IMR-90 (cell line): ENCODE data around the gene INSR. TPM values are rescaled to one million over a fixed set of nuclear protein-coding genes. Genes with fewer than 3 reads are reported as not detected.

Source experiments
- ATAC-seq: fragments of 200-7000 bp; cut with Tn5 transposase; 2 replicates; pipeline ENCODE4 v1.9.1; 2020; ENCODE audit warnings: low read depth, mild to moderate bottlenecking, moderate library complexity
- BruUV-seq: library from RNA; stranded (reverse); fragments of 400-500 nt; replicated peaks from 2 replicates; lab custom pipeline; 2021; lab: Mats Ljungman, UMichigan
- CTCF ChIA-PET: fragments of 300-600 bp; formaldehyde crosslinking; extraction: SDS; loops from one replicate; lab custom pipeline; 2021; ENCODE audit warnings: antibody characterized with exemption; lab: Yijun Ruan, JAX
- POLR2A ChIA-PET: fragments of 300-600 bp; sonication (Branson Sonifier 250); formaldehyde crosslinking; loops from one replicate; lab custom pipeline; 2022; ENCODE audit warnings: antibody characterized with exemption; ENCODE audit not compliant: unreplicated experiment; lab: Charles Lee
- DNase-seq: peaks from one replicate; pipeline ENCODE4 v3.0.0; 2013
- H2AFZ ChIP-seq: replicated peaks from 2 replicates; pipeline ENCODE3; 2013; ENCODE audit warnings: low read length, mild to moderate bottlenecking; ENCODE audit not compliant: poor library complexity
- H2AK5ac ChIP-seq: 2 replicates; pipeline ENCODE4 v1.6.1; 2013; ENCODE audit warnings: low read depth, low read length, inconsistent platforms
- H2AK9ac ChIP-seq: replicated peaks from 2 replicates; pipeline ENCODE3; 2013; ENCODE audit warnings: mild to moderate bottlenecking, low read depth, low read length, moderate library complexity; ENCODE audit not compliant: poor library complexity
- H2BK120ac ChIP-seq: 2 replicates; pipeline ENCODE4 v1.6.1; 2013; ENCODE audit warnings: low read depth, low read length, inconsistent platforms
- H2BK15ac ChIP-seq: 3 replicates; pipeline ENCODE4 v1.6.1; 2013; ENCODE audit warnings: low read depth, low read length, inconsistent platforms
- H2BK20ac ChIP-seq: 2 replicates; pipeline ENCODE4 v1.6.1; 2013; ENCODE audit warnings: low read depth, mild to moderate bottlenecking, inconsistent platforms, low read length, moderate library complexity
- H2BK5ac ChIP-seq: 2 replicates; pipeline ENCODE4 v1.6.1; 2013; ENCODE audit warnings: mild to moderate bottlenecking, low read depth, low read length, inconsistent platforms; ENCODE audit not compliant: poor library complexity, severe bottlenecking
- H3K14ac ChIP-seq: replicated peaks from 2 replicates; pipeline ENCODE4 v1.6.1; 2013; ENCODE audit warnings: low read depth, low read length, inconsistent platforms
- H3K18ac ChIP-seq: 2 replicates; pipeline ENCODE4 v1.6.1; 2013; ENCODE audit warnings: low read depth, low read length, control low read depth
- H3K23ac ChIP-seq: 2 replicates; pipeline ENCODE4 v1.6.1; 2013; ENCODE audit warnings: low read depth, low read length, inconsistent platforms
- H3K27ac ChIP-seq: 2 replicates; pipeline ENCODE4 v1.5.1; 2013; ENCODE audit warnings: mild to moderate bottlenecking, control low read depth, low read length; ENCODE audit not compliant: insufficient read depth
- H3K27me3 ChIP-seq: 2 replicates; pipeline ENCODE4 v1.6.1; 2013; ENCODE audit warnings: low read length; ENCODE audit not compliant: control insufficient read depth, insufficient read depth
- H3K36me3 ChIP-seq: 2 replicates; pipeline ENCODE4 v1.6.1; 2013; ENCODE audit warnings: low read length, mixed read lengths; ENCODE audit not compliant: control insufficient read depth, insufficient read depth
- H3K4ac ChIP-seq: 2 replicates; pipeline ENCODE4 v1.6.1; 2013; ENCODE audit warnings: low read depth, low read length, inconsistent platforms
- H3K4me1 ChIP-seq: 2 replicates; pipeline ENCODE4 v1.6.1; 2013; ENCODE audit warnings: low read length, mixed read lengths; ENCODE audit not compliant: control insufficient read depth, insufficient read depth
- H3K4me2 ChIP-seq: 2 replicates; pipeline ENCODE4 v1.6.1; 2013; ENCODE audit warnings: low read depth, mild to moderate bottlenecking, control low read depth, low read length, moderate library complexity
- H3K4me3 ChIP-seq: 2 replicates; pipeline ENCODE4 v1.5.1; 2013; ENCODE audit warnings: low read depth, mild to moderate bottlenecking, control low read depth, low read length, moderate library complexity; ENCODE audit not compliant: insufficient read depth
- H3K56ac ChIP-seq: 2 replicates; pipeline ENCODE4 v1.6.1; 2013; ENCODE audit warnings: low read length, inconsistent platforms; ENCODE audit not compliant: insufficient read depth; ENCODE audit errors: extremely low read depth
- H3K79me1 ChIP-seq, 2 experiments: 2 replicates each; pipeline ENCODE4 v1.6.1; 2013; ENCODE audit warnings: low read length in 2 of 2, inconsistent platforms in 1 of 2, low read depth in 1 of 2
- H3K9ac ChIP-seq: 2 replicates; pipeline ENCODE4 v1.6.1; 2013; ENCODE audit warnings: low read depth, low read length, control low read depth
- H3K9me1 ChIP-seq: 2 replicates; pipeline ENCODE4 v1.6.1; 2013; ENCODE audit warnings: low read length, inconsistent platforms; ENCODE audit not compliant: insufficient read depth
- H3K9me3 ChIP-seq: 2 replicates; pipeline ENCODE4 v1.6.1; 2013; ENCODE audit warnings: low read length; ENCODE audit not compliant: control insufficient read depth, insufficient read depth
- H4K20me1 ChIP-seq: 2 replicates; pipeline ENCODE4 v1.6.1; 2013; ENCODE audit warnings: low read length, inconsistent platforms; ENCODE audit not compliant: insufficient read depth
- H4K5ac ChIP-seq: 2 replicates; pipeline ENCODE4 v1.6.1; 2013; ENCODE audit warnings: mild to moderate bottlenecking, low read depth, low read length, control low read depth
- H4K8ac ChIP-seq, 2 experiments: 2 replicates each; pipeline ENCODE4 v1.6.1; 2013; ENCODE audit warnings: low read depth in 2 of 2, low read length in 2 of 2, control low read depth in 1 of 2, inconsistent platforms in 1 of 2
- H4K91ac ChIP-seq: 2 replicates; pipeline ENCODE4 v1.6.1; 2013; ENCODE audit warnings: low read depth, low read length, inconsistent platforms; ENCODE audit not compliant: insufficient read depth
- CEBPB ChIP-seq: IDR thresholded peaks from 2 replicates; pipeline ENCODE4 v1.6.1; 2012; ENCODE audit warnings: low read depth, low read length, improper control_type of control experiment
- RCOR1 ChIP-seq: IDR thresholded peaks from 2 replicates; pipeline ENCODE4 v1.6.1; 2012; ENCODE audit warnings: mild to moderate bottlenecking, low read length, improper control_type of control experiment; ENCODE audit not compliant: insufficient replicate concordance
- WGBS, 2 experiments: methylation state at CpG; one replicate each; pipeline versions ENCODE4 v1.1.5 to v1.1.7; 2013; ENCODE audit warnings: missing lambda C conversion rate in 2 of 2; ENCODE audit not compliant: insufficient read length in 1 of 2; ENCODE audit errors: extremely low coverage in 2 of 2; 5-methylcytosine and 5-hydroxymethylcytosine counted together
- dilution Hi-C: fragments of 300-500 bp; cut with HindIII; formaldehyde crosslinking; loops from one replicate; pipeline ENCODE4 v1.14.3; 2018; ENCODE audit warnings: low sequenced_read_pairs; ENCODE audit not compliant: unreplicated experiment
- in situ Hi-C: fragments of 300-500 bp; cut with MboI; formaldehyde crosslinking; loops from 3 replicates; pipeline ENCODE4 v1.14.3; 2019; ENCODE audit warnings: low sequenced_read_pairs, inconsistent platforms, mixed read lengths
- intact Hi-C: fragments of 100-400 bp; cut with micrococcal nuclease; formaldehyde crosslinking; loops from 2 replicates; pipeline ENCODE4 v1.10.0; 2022
- polyA plus RNA-seq, 3 experiments: library from polyadenylated mRNA; depleted of rRNA; stranded (reverse); fragments of >200 nt; gene quantifications; 2 replicates each; pipeline ENCODE4 v1.2.3, GENCODE V29; 2012; ENCODE audit warnings: low replicate concordance in 1 of 3
- total RNA-seq: library from RNA; depleted of rRNA; stranded (reverse); fragments of >200 nt; gene quantifications from 2 replicates; pipeline ENCODE4 v1.2.3, GENCODE V29; 2012

Gene INSR
- total and polyA plus RNA-seq, 2 of the 4 experiments (the other 2 are of a cell fraction): 2.8 to 7.9 TPM

- Histone ChIP-seq H3K4me1 (no peaks in the 10 kb centered on the region), H3K4ac (no peak overlapping the region), H3K9me3 (peaks cover 74% of the 10 kb centered on the region), H3K27me3 (no peaks in the 10 kb centered on the region), H4K5ac (no peak overlapping the region), H2BK15ac (no peak overlapping the region), H4K8ac (no peak overlapping the region), H3K79me1 (no peaks in the 10 kb centered on the region; a peak in 2 of 4 replicates), H4K20me1 (no peaks in the 10 kb centered on the region), H2AK9ac (no peak overlapping the region), H3K27ac (no peak overlapping the region), H3K14ac (no peak overlapping the region), H2BK20ac (no peak overlapping the region), H3K23ac (no peak overlapping the region), H3K4me3 (no peak overlapping the region), H3K4me2 (no peak overlapping the region), H3K9me1 (no peaks in the 10 kb centered on the region), H3K9ac (no peak overlapping the region), H3K18ac (no peak overlapping the region), H2BK5ac (no peak overlapping the region), H2AFZ (no peak overlapping the region), H3K36me3 (peaks cover 83% of the 10 kb centered on the region), H4K91ac (no peak overlapping the region), H2AK5ac (no peak overlapping the region), H3K56ac (no peak overlapping the region), H2BK120ac (no peak overlapping the region)
- intact Hi-C loops (no loop called here), in situ Hi-C loops (no loop called here), dilution Hi-C loops (no loop called here)
- WGBS, 2 experiments: no CpG with 5 or more reads among the region's 2 CpGs
- CTCF ChIA-PET: interaction anchor here (0.6 kb wide), 1 partner anchor 276 kb away, joined by 4 read pairs; no protein-coding TSS in a partner anchor
- POLR2A ChIA-PET: interaction anchor here (0.6 kb wide), 1 partner anchor 14 kb away, joined by 3 read pairs; no protein-coding TSS in a partner anchor
- no TSS peak for BruUV-seq
- TF ChIP-seq RCOR1 (no peak), CEBPB (no peak)
- ATAC-seq: no peak
- DNase-seq: no peak
These were observed 216.2 kb downstream of the INSR start for GRCh38 chr19:7078008-7078407.
